ENCODE data around the gene SH3YL1.

SH3YL1 gene

GRCh38 chr2:288758-289361 is 25.0 kb upstream of the SH3YL1 start:
- Histone ChIP-seq H3K36me3 (ENCODE audit: control insufficient read depth in 2 of 2, insufficient read depth in 2 of 2, low read length in 2 of 2) (no peaks in the 10 kb centered on the region), H3K9ac (ENCODE audit: low read depth in 1 of 2, low read length in 2 of 2) (no peak overlapping the region), H3K4me1 (ENCODE audit: control insufficient read depth in 2 of 2, insufficient read depth in 2 of 2, low read length in 2 of 2) (peaks cover 10% of the 10 kb centered on the region in 2 donors), H3K4me3 (ENCODE audit: low read length in 2 of 2) (peak overlapping the region; percentile 57 to 71), H3K27me3 (ENCODE audit: control insufficient read depth in 2 of 2, insufficient read depth in 2 of 2, low read length in 2 of 2) (peaks cover 16 to 29% of the 10 kb centered on the region in 2 donors), H3K9me3 (ENCODE audit: control insufficient read depth in 2 of 2, low read length in 2 of 2) (no peaks in the 10 kb centered on the region), H3K27ac (ENCODE audit: low read depth in 2 of 2, low read length in 2 of 2) (peak overlapping the region in 1 of 2 donors; percentile 43)

- H3K36me3 ChIP-seq (ENCODE audit: control insufficient read depth in 2 of 2, insufficient read depth in 2 of 2, low read length in 2 of 2): no peaks in the 10 kb centered on the region
- peak within 1 kb of the TSS; percentile 16 to 47 for H3K9ac ChIP-seq (ENCODE audit: low read depth in 1 of 2, low read length in 2 of 2)
- H3K27ac ChIP-seq (ENCODE audit: low read depth in 2 of 2, low read length in 2 of 2): peak within 1 kb of the TSS in 1 of 2 donors; percentile 43
- H3K4me1 ChIP-seq (ENCODE audit: control insufficient read depth in 2 of 2, insufficient read depth in 2 of 2, low read length in 2 of 2): peaks cover 10% of the 10 kb centered on the region in 2 donors
- peak within 1 kb of the TSS in 1 of 2 donors; percentile 41 for H3K4me3 ChIP-seq (ENCODE audit: low read length in 2 of 2)
- H3K27me3 ChIP-seq (ENCODE audit: control insufficient read depth in 2 of 2, insufficient read depth in 2 of 2, low read length in 2 of 2): peaks cover 16 to 29% of the 10 kb centered on the region in 2 donors
- H3K9me3 ChIP-seq (ENCODE audit: control insufficient read depth in 2 of 2, low read length in 2 of 2): no peaks in the 10 kb centered on the region
These were observed 24.3 kb upstream of the SH3YL1 start, which contains the start of gene ALKAL2 for GRCh38 chr2:287911-288757. Gene ALKAL2 (minus strand): TSS chr2:288091. CDS start chr2:287835, 256 bp downstream.

- peak overlapping the region in 1 of 2 donors; percentile 41 for H3K4me3 ChIP-seq (ENCODE audit: low read length in 2 of 2)
- peak overlapping the region in 1 of 2 donors; percentile 47 for H3K9ac ChIP-seq (ENCODE audit: low read depth in 1 of 2, low read length in 2 of 2)
- H3K27me3 ChIP-seq (ENCODE audit: control insufficient read depth in 2 of 2, insufficient read depth in 2 of 2, low read length in 2 of 2): peaks cover 16 to 29% of the 10 kb centered on the region in 2 donors
- peaks cover 4% of the 10 kb centered on the region in 2 donors for H3K36me3 ChIP-seq (ENCODE audit: control insufficient read depth in 2 of 2, insufficient read depth in 2 of 2, low read length in 2 of 2)
- peaks cover 10% of the 10 kb centered on the region in 2 donors for H3K4me1 ChIP-seq (ENCODE audit: control insufficient read depth in 2 of 2, insufficient read depth in 2 of 2, low read length in 2 of 2)
- H3K9me3 ChIP-seq (ENCODE audit: control insufficient read depth in 2 of 2, low read length in 2 of 2): no peaks in the 10 kb centered on the region
- H3K27ac ChIP-seq (ENCODE audit: low read depth in 2 of 2, low read length in 2 of 2): no peak overlapping the region
These were observed 23.6 kb upstream of the SH3YL1 start for GRCh38 chr2:287471-287885.

DNA sequence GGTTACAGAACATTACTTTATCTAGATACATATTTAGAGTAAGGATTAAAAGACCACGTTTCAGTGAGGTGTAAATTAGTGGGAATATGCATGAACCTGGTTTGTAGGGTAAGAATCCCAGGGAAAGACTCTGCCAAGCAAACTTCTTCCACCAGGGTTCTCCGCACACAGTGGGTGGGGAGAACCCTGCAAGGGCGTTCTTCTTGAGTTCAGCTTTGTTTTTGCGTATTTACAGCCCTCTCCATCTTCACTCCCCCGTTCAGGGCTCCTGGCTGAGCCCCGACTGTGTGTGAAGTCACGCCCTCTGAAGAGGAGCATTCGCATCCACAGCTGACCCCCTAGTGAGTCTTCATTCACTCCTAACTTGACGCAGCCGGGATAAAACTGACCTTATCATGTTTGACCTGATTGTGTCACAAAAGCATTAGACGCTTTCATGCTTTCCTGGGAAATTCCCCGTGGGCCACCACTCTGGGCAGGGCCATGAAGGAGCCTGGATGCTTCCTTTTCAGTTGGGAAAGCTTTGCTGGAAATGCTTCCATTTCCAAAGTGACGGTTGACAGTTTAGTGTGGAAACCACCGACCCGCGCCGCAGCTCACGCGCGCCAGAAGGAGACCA is 23.1 kb upstream of the SH3YL1 start:
- peaks cover 10% of the 10 kb centered on the region in 2 donors for H3K4me1 ChIP-seq (ENCODE audit: control insufficient read depth in 2 of 2, insufficient read depth in 2 of 2, low read length in 2 of 2)
- H3K36me3 ChIP-seq (ENCODE audit: control insufficient read depth in 2 of 2, insufficient read depth in 2 of 2, low read length in 2 of 2): peaks cover 7 to 8% of the 10 kb centered on the region in 2 donors
- H3K9me3 ChIP-seq (ENCODE audit: control insufficient read depth in 2 of 2, low read length in 2 of 2): no peaks in the 10 kb centered on the region
- peak overlapping the region in 1 of 2 donors; percentile 41 for H3K4me3 ChIP-seq (ENCODE audit: low read length in 2 of 2)
- H3K27ac ChIP-seq (ENCODE audit: low read depth in 2 of 2, low read length in 2 of 2): no peak overlapping the region
- H3K27me3 ChIP-seq (ENCODE audit: control insufficient read depth in 2 of 2, insufficient read depth in 2 of 2, low read length in 2 of 2): peaks cover 16 to 29% of the 10 kb centered on the region in 2 donors
- peak overlapping the region in 1 of 2 donors; percentile 47 for H3K9ac ChIP-seq (ENCODE audit: low read depth in 1 of 2, low read length in 2 of 2)

DNA sequence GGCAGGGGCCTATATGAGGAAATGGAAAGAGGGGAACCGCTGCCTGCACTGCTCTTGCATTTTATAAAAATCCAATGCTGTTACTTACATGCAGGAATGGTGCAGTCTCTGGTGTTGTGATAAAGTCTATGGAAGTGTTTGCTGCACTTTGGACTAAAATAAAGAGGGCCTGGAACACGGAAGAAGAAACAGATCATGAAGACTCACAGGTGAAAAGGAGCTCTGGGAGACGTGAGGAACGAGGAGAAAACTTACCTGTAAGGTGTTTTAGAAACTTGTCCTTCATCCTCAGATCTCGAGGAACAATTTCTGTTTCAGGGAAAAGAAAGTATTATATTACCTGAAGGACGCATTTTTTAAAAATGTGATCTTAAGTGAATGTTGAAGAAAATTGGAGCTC is 22.2 kb upstream of the SH3YL1 start:
- H3K9me3 ChIP-seq (ENCODE audit: control insufficient read depth in 2 of 2, low read length in 2 of 2): no peaks in the 10 kb centered on the region
- peaks cover 14 to 15% of the 10 kb centered on the region in 2 donors for H3K36me3 ChIP-seq (ENCODE audit: control insufficient read depth in 2 of 2, insufficient read depth in 2 of 2, low read length in 2 of 2)
- H3K27ac ChIP-seq (ENCODE audit: low read depth in 2 of 2, low read length in 2 of 2): no peak overlapping the region
- no peak overlapping the region for H3K9ac ChIP-seq (ENCODE audit: low read depth in 1 of 2, low read length in 2 of 2)
- peaks cover 10% of the 10 kb centered on the region in 2 donors for H3K4me1 ChIP-seq (ENCODE audit: control insufficient read depth in 2 of 2, insufficient read depth in 2 of 2, low read length in 2 of 2)
- peaks cover 16 to 29% of the 10 kb centered on the region in 2 donors for H3K27me3 ChIP-seq (ENCODE audit: control insufficient read depth in 2 of 2, insufficient read depth in 2 of 2, low read length in 2 of 2)
- H3K4me3 ChIP-seq (ENCODE audit: low read length in 2 of 2): no peak overlapping the region

DNA sequence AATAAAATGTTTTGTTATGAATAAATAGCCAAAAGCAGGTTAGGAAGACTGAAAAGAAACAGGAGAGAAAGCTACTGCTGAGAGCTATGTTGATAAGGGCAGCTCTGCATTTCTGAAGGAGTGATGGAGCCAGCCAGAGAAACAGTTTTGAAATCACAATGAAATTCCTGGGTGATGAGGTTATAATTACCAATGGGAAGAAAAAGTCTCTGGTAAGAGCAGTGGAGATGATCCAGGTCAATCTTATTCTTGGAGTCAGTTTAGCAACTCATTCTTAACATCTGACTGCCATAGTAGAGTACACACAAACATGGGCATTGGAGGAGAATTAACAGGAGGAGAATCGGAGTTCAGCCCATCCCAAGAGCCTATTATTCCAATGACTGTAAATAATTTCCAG is 21.7 kb upstream of the SH3YL1 start:
- Histone ChIP-seq H3K4me1 (ENCODE audit: control insufficient read depth in 2 of 2, insufficient read depth in 2 of 2, low read length in 2 of 2) (peaks cover 10% of the 10 kb centered on the region in 2 donors), H3K36me3 (ENCODE audit: control insufficient read depth in 2 of 2, insufficient read depth in 2 of 2, low read length in 2 of 2) (peaks cover 19% of the 10 kb centered on the region in 2 donors), H3K27me3 (ENCODE audit: control insufficient read depth in 2 of 2, insufficient read depth in 2 of 2, low read length in 2 of 2) (peaks cover 16 to 29% of the 10 kb centered on the region in 2 donors), H3K4me3 (ENCODE audit: low read length in 2 of 2) (no peak overlapping the region), H3K9ac (ENCODE audit: low read depth in 1 of 2, low read length in 2 of 2) (no peak overlapping the region), H3K27ac (ENCODE audit: low read depth in 2 of 2, low read length in 2 of 2) (no peak overlapping the region), H3K9me3 (ENCODE audit: control insufficient read depth in 2 of 2, low read length in 2 of 2) (no peaks in the 10 kb centered on the region)

- Histone ChIP-seq H3K9me3 (ENCODE audit: control insufficient read depth in 2 of 2, low read length in 2 of 2) (no peaks in the 10 kb centered on the region), H3K4me1 (ENCODE audit: control insufficient read depth in 2 of 2, insufficient read depth in 2 of 2, low read length in 2 of 2) (peaks cover 10% of the 10 kb centered on the region in 2 donors), H3K27me3 (ENCODE audit: control insufficient read depth in 2 of 2, insufficient read depth in 2 of 2, low read length in 2 of 2) (peaks cover 14 to 28% of the 10 kb centered on the region in 2 donors), H3K27ac (ENCODE audit: low read depth in 2 of 2, low read length in 2 of 2) (no peak overlapping the region), H3K4me3 (ENCODE audit: low read length in 2 of 2) (no peak overlapping the region), H3K36me3 (ENCODE audit: control insufficient read depth in 2 of 2, insufficient read depth in 2 of 2, low read length in 2 of 2) (peaks cover 23 to 25% of the 10 kb centered on the region in 2 donors), H3K9ac (ENCODE audit: low read depth in 1 of 2, low read length in 2 of 2) (no peak overlapping the region)
These were observed 21.2 kb upstream of the SH3YL1 start for GRCh38 chr2:284896-285492.

GRCh38 chr2:283996-284794 is 20.4 kb upstream of the SH3YL1 start:
- Histone ChIP-seq H3K27ac (ENCODE audit: low read depth in 2 of 2, low read length in 2 of 2) (no peak overlapping the region), H3K36me3 (ENCODE audit: control insufficient read depth in 2 of 2, insufficient read depth in 2 of 2, low read length in 2 of 2) (peaks cover 26 to 31% of the 10 kb centered on the region in 2 donors), H3K4me3 (ENCODE audit: low read length in 2 of 2) (no peak overlapping the region), H3K9ac (ENCODE audit: low read depth in 1 of 2, low read length in 2 of 2) (no peak overlapping the region), H3K9me3 (ENCODE audit: control insufficient read depth in 2 of 2, low read length in 2 of 2) (no peaks in the 10 kb centered on the region), H3K27me3 (ENCODE audit: control insufficient read depth in 2 of 2, insufficient read depth in 2 of 2, low read length in 2 of 2) (peaks cover 7 to 21% of the 10 kb centered on the region in 2 donors), H3K4me1 (ENCODE audit: control insufficient read depth in 2 of 2, insufficient read depth in 2 of 2, low read length in 2 of 2) (peaks cover 5 to 7% of the 10 kb centered on the region in 2 donors)

Data from mucosa of rectum (tissue), 2 donors.